Keratinocyte (primary cell): Measurements from ENCODE around the gene WDR44.

Source experiments
- EZH2 ChIP-seq: IDR thresholded peaks from one replicate; pipeline ENCODE4 v1.6.1; 2012; ENCODE audit warnings: inconsistent platforms, mild to moderate bottlenecking, low read length, moderate library complexity
- TF ChIP-seq, protein P1 (sequence below), 3 experiments: IDR thresholded peaks in 1 of 3; conservative IDR thresholded peaks in 1 of 3; optimal IDR thresholded peaks in 1 of 3; 2 replicates in 2 of 3; 3 replicates in 1 of 3; pipeline versions ENCODE3 to v1.5.1; 2011; ENCODE audit warnings: low read length in 3 of 3, mild to moderate bottlenecking in 3 of 3, moderate library complexity in 2 of 3, control low read depth in 1 of 3, inconsistent platforms in 1 of 3; ENCODE audit not compliant: insufficient read depth in 2 of 3; ENCODE audit errors: extremely low read depth in 1 of 3

DNA sequence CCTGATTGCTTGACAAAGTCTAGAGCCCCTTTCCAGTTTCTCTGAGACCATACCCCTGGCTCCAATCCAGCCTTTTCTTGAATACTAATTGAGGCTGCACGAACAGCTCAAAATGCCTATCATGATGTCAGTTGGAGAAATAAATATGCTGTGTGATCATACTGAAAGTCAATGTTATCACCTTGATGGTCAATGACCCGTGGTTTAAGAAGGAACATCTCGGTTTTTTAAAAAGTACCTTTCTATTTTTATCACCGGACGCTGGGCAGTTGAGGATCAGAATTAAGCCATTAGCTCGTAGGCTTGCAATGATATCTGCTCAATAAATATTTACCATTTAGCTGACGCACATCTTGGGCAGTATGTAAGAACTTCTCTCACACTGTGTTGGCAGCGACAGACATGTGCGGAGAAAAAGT is 852 bp upstream of the WDR44 start:
- TF ChIP-seq, protein P1, sequence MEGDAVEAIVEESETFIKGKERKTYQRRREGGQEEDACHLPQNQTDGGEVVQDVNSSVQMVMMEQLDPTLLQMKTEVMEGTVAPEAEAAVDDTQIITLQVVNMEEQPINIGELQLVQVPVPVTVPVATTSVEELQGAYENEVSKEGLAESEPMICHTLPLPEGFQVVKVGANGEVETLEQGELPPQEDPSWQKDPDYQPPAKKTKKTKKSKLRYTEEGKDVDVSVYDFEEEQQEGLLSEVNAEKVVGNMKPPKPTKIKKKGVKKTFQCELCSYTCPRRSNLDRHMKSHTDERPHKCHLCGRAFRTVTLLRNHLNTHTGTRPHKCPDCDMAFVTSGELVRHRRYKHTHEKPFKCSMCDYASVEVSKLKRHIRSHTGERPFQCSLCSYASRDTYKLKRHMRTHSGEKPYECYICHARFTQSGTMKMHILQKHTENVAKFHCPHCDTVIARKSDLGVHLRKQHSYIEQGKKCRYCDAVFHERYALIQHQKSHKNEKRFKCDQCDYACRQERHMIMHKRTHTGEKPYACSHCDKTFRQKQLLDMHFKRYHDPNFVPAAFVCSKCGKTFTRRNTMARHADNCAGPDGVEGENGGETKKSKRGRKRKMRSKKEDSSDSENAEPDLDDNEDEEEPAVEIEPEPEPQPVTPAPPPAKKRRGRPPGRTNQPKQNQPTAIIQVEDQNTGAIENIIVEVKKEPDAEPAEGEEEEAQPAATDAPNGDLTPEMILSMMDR (optimal IDR thresholded peaks at IDR 0.05 in 1 of 3, IDR thresholded peaks at IDR 0.05 in 1 of 3, conservative IDR thresholded peaks at IDR 0.05 in 1 of 3; ENCODE audit: extremely low read depth in 1 of 3, insufficient read depth in 2 of 3, low read length in 3 of 3): no peak
- TF ChIP-seq EZH2: no peak
